SH-SY5Y (cell line): ENCODE results near the gene TMEM178B.

Source experiments
- GATA2 ChIP-seq: IDR thresholded peaks from 2 replicates; pipeline ENCODE4 v1.6.1; 2011; ENCODE audit warnings: mild to moderate bottlenecking, low read depth, low read length
- GATA3 ChIP-seq: IDR thresholded peaks from 2 replicates; pipeline ENCODE4 v1.6.1; 2011; ENCODE audit warnings: low read depth, mild to moderate bottlenecking, low read length, moderate library complexity

DNA sequence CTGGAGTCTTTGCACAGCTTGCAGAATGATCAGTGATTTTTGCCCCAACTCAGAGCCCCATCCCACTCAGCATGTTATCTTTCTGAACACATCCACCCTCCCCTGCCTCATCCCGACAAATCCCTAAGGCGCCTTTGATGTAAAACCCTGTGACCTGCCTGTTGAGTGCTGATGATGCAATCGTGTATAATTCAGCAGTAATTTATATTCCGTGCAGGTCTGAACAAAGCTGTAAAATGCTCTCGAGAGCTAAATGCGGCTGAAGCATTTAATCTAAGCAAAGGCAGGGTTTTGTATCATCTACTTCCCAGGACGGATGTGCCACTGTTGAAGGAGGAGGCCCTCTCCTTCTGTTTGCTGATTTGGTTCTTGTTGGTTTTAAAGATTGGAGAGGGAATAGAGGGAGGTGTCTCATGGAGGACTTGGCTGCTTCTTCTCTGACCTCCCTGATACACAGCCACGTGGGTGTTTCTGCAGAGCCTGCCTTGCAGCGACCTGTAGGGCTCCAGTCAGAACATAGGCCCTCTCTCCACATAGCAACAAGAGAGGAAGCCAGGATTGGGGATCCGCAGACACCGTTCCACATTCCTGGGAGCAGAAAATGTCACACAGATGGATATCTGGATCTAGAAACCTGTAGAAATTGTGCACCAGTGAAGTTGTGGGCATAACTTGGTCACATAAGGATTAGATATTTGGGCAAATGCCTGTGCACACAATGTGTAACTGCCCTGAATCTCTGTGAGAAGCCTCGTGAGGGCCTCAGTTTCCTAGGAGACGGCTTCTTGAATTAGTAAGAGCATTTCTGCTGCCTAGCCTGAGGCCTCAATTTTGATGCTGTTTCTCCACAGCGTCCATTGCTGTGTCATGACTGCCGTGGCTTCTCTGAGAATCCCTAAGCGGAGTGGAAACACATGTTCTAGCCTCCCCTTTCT is 387.2 kb downstream of the TMEM178B start:
- TF ChIP-seq GATA2 (no peak), GATA3 (no peak)
